Measurements from ENCODE around the gene LACTBL1. TPM values are rescaled to one million over a fixed set of nuclear protein-coding genes. Genes with fewer than 3 reads are reported as not detected.

Gene LACTBL1
- total and polyA plus RNA-seq, 2 donors (not counting 1 experiment from before 2014, with no cell fraction given), result not detected

DNA sequence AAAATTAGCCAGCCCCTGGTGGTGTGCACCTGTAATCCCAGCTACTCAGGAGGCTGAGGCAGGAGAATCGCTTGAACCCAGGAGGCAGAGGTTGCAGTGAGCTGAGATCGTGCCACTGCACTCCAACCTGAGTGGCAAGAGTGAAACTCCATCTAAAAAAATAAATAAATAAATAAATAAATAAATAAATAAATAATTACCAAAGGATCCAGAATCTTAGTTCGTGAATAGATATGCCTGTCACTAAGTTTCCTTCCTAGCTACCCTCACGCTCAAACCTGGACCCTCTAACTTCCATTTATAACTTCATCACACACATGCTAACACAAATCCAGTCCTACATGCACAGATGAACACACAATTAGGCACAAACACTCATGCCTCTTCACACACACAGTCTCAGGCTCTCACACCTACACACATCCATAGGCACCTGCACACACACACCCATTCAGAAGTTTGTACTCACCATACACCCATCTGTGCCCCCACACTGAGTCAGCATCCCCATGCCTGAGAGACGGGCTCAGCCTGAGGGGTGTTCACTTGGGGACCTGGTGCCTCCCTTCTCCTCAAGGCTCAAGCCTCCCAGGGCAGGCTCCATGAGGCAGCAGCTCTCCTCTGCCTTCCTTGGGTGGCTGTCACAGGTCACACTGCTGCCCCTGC, 61.5 kb downstream of the LACTBL1 start:
- H3K36me3 ChIP-seq (ENCODE audit: control insufficient read depth, insufficient read depth, low read length), result no peaks in the 10 kb centered on the region
- H3K4me1 ChIP-seq (ENCODE audit: control insufficient read depth, extremely low read depth, insufficient read depth, low read length), result no peaks in the 10 kb centered on the region
- DNase-seq (ENCODE audit: low read depth in 2 of 2), result no peak

DNA sequence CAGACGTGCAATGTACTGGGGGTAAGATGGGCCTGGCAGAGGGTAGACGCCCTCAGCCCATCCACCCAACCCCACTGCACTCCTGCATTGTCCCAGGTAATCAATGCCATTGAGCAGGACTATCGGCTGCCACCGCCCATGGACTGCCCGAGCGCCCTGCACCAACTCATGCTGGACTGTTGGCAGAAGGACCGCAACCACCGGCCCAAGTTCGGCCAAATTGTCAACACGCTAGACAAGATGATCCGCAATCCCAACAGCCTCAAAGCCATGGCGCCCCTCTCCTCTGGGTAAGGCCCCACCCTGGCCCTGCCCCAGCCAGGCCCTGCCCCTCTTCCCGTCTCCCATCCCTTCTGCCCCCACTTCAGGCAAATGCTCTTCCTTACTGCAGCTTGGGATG, 62.4 kb downstream of the LACTBL1 start:
- Histone ChIP-seq H3K4me1 (ENCODE audit: control insufficient read depth, extremely low read depth, insufficient read depth, low read length) (no peaks in the 10 kb centered on the region), H3K4me3 (replicated peaks in 1 of 4; ENCODE audit: control extremely low read depth in 1 of 4, insufficient read depth in 1 of 4, low read depth in 3 of 4, low read length in 4 of 4) (no peak overlapping the region), H3K27ac (ENCODE audit: insufficient read depth, low read length) (no peak overlapping the region), H4K20me1 (ENCODE audit: control insufficient read depth, extremely low read depth, insufficient read depth, low read length) (no peaks in the 10 kb centered on the region), H3K9ac (ENCODE audit: insufficient read depth, low read length) (no peak overlapping the region), H3K9me3 (ENCODE audit: control insufficient read depth, insufficient read depth, low read depth, low read length) (no peaks in the 10 kb centered on the region), H3K27me3 (ENCODE audit: control insufficient read depth, insufficient read depth, low read length) (no peaks in the 10 kb centered on the region), H3K79me2 (ENCODE audit: control insufficient read depth, insufficient read depth, low read length) (no peaks in the 10 kb centered on the region), H3K36me3 (ENCODE audit: control insufficient read depth, insufficient read depth, low read length) (no peaks in the 10 kb centered on the region), H2AFZ (ENCODE audit: low read length) (no peak overlapping the region), H3K4me2 (ENCODE audit: extremely low read depth, insufficient read depth, low read length) (no peak overlapping the region)
- DNase-seq (ENCODE audit: low read depth in 2 of 2), result no peak
- no peak for TF ChIP-seq EZH2 (IDR thresholded peaks at IDR 0.05; ENCODE audit: low read length, missing control alignments)
- TF ChIP-seq, protein P1, sequence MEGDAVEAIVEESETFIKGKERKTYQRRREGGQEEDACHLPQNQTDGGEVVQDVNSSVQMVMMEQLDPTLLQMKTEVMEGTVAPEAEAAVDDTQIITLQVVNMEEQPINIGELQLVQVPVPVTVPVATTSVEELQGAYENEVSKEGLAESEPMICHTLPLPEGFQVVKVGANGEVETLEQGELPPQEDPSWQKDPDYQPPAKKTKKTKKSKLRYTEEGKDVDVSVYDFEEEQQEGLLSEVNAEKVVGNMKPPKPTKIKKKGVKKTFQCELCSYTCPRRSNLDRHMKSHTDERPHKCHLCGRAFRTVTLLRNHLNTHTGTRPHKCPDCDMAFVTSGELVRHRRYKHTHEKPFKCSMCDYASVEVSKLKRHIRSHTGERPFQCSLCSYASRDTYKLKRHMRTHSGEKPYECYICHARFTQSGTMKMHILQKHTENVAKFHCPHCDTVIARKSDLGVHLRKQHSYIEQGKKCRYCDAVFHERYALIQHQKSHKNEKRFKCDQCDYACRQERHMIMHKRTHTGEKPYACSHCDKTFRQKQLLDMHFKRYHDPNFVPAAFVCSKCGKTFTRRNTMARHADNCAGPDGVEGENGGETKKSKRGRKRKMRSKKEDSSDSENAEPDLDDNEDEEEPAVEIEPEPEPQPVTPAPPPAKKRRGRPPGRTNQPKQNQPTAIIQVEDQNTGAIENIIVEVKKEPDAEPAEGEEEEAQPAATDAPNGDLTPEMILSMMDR (conservative IDR thresholded peaks at IDR 0.05 in 1 of 2, IDR thresholded peaks at IDR 0.05 in 1 of 2; ENCODE audit: low read depth in 1 of 2, low read length in 2 of 2), result no peak

More for the DNA sequence above, 61.5 kb downstream of the LACTBL1 start:
- no peak overlapping the region for H3K27ac ChIP-seq (ENCODE audit: insufficient read depth, low read length)
- H2AFZ ChIP-seq (ENCODE audit: low read length), result no peak overlapping the region
- TF ChIP-seq, protein P1 (conservative IDR thresholded peaks at IDR 0.05 in 1 of 2, IDR thresholded peaks at IDR 0.05 in 1 of 2; ENCODE audit: low read depth in 1 of 2, low read length in 2 of 2), result no peak
- no peak for TF ChIP-seq EZH2 (IDR thresholded peaks at IDR 0.05; ENCODE audit: low read length, missing control alignments)
- H3K79me2 ChIP-seq (ENCODE audit: control insufficient read depth, insufficient read depth, low read length), result no peaks in the 10 kb centered on the region
- no peaks in the 10 kb centered on the region for H3K9me3 ChIP-seq (ENCODE audit: control insufficient read depth, insufficient read depth, low read depth, low read length)
- no peaks in the 10 kb centered on the region for H3K27me3 ChIP-seq (ENCODE audit: control insufficient read depth, insufficient read depth, low read length)
- no peak overlapping the region for H3K9ac ChIP-seq (ENCODE audit: insufficient read depth, low read length)
- no peak overlapping the region for H3K4me3 ChIP-seq (replicated peaks in 1 of 4; ENCODE audit: control extremely low read depth in 1 of 4, insufficient read depth in 1 of 4, low read depth in 3 of 4, low read length in 4 of 4)
- H3K4me2 ChIP-seq (ENCODE audit: extremely low read depth, insufficient read depth, low read length), result no peak overlapping the region
- no peaks in the 10 kb centered on the region for H4K20me1 ChIP-seq (ENCODE audit: control insufficient read depth, extremely low read depth, insufficient read depth, low read length)

DNA sequence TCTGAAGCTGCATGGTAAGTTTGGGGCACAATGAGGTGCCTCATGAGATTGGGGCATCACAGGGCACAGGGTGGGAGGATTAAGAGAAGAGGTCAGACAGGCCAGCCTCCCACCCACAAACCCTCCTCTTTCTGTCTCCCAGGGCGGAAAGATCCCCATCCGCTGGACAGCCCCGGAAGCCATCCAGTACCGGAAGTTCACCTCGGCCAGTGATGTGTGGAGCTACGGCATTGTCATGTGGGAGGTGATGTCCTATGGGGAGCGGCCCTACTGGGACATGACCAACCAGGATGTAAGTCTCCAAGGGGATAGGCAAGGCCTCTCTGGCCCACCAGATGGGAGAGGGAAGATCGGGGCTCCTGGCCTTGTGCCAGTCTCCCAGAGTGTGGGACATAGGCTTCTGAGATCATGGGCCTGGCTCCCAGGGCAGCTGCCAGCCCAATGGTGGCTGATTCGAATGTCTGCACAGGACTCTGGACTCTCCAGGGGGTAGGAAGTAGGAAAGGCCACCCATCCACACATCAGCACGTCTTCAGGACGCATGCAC, 63.7 kb downstream of the LACTBL1 start:
- no peak for DNase-seq (ENCODE audit: low read depth in 2 of 2)
- Histone ChIP-seq H3K9ac (ENCODE audit: insufficient read depth, low read length) (no peak overlapping the region), H3K27ac (ENCODE audit: insufficient read depth, low read length) (no peak overlapping the region), H3K9me3 (ENCODE audit: control insufficient read depth, insufficient read depth, low read depth, low read length) (no peaks in the 10 kb centered on the region), H3K4me1 (ENCODE audit: control insufficient read depth, extremely low read depth, insufficient read depth, low read length) (no peaks in the 10 kb centered on the region), H2AFZ (ENCODE audit: low read length) (no peak overlapping the region), H3K4me3 (replicated peaks in 1 of 4; ENCODE audit: control extremely low read depth in 1 of 4, insufficient read depth in 1 of 4, low read depth in 3 of 4, low read length in 4 of 4) (no peak overlapping the region), H3K79me2 (ENCODE audit: control insufficient read depth, insufficient read depth, low read length) (no peaks in the 10 kb centered on the region), H3K27me3 (ENCODE audit: control insufficient read depth, insufficient read depth, low read length) (no peaks in the 10 kb centered on the region), H3K4me2 (ENCODE audit: extremely low read depth, insufficient read depth, low read length) (no peak overlapping the region), H4K20me1 (ENCODE audit: control insufficient read depth, extremely low read depth, insufficient read depth, low read length) (no peaks in the 10 kb centered on the region), H3K36me3 (ENCODE audit: control insufficient read depth, insufficient read depth, low read length) (no peaks in the 10 kb centered on the region)
- TF ChIP-seq, protein P1 (conservative IDR thresholded peaks at IDR 0.05 in 1 of 2, IDR thresholded peaks at IDR 0.05 in 1 of 2; ENCODE audit: low read depth in 1 of 2, low read length in 2 of 2), result no peak
- TF ChIP-seq EZH2 (IDR thresholded peaks at IDR 0.05; ENCODE audit: low read length, missing control alignments), result no peak
